ENCODE data around the gene GEMIN5. TPM values are rescaled to one million over a fixed set of nuclear protein-coding genes. Genes with fewer than 3 reads are reported as not detected.

GEMIN5 gene
- total RNA-seq, 1 donor from 2014 or later, result 12.5 TPM

DNA sequence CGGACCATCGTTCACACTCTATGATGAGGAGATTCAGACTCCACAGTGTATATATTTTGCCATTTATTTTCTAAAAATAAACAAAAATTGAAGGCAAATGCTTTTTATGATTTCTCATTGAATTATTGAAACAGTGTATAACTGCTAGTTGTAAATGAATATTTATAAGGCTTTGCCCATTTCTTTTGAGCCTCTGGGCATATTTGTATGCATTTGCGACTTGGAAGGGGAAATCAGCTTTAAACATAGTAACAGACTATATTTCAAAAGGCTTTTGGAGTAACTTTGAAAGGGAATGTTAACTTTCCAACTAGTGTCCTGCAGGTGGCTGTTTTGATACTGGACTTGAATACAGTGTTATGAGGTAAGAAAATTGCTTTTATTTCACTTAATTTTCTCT lies 28.9 kb upstream of the GEMIN5 start:
- H3K9me3 Mint-ChIP-seq (ENCODE audit: low read depth), result no peaks in the 10 kb centered on the region
- no peak for TF ChIP-seq CTCF (IDR thresholded peaks at IDR 0.05)
- no peak overlapping the region for H3K27ac Mint-ChIP-seq (ENCODE audit: unreplicated experiment)

DNA sequence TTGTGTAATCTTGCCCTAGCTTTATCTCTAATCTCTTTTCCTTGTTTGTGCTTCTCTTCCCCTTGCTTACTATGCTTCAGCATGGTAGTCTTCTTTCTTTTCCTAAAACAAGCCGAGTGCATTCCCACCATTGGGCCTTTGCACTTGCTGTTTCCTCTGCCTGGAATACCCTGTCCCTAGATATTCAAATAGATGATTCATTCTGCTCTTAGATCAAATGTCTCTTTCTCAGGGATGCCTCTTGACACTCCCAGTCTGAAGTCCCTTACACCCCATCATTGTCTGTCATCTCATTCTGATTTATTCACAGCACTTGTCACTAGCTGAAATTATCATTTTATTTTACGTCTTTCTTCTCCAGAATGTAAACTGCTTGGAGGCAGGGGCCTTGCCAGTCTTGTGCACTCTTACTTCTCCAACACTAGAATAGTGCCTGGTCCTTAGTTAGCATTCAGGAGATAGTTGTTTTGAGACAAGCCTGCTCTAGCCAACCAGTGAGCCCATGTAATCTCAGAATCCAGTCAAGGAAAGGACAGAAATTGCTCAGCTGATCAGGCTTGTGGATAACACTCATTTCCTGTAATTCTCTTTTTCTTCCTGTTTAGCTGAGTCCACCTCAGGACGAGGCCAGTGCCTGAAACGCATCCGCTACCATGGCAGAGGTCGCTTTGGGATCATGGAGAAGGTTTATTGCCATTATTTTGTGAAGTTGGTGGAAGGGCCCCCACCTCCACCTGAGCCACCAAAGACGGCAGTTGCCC lies 28.2 kb upstream of the GEMIN5 start:
- DNase-seq (ENCODE audit: low spot score), result no peak
- Mint-ChIP-seq H3K27ac (ENCODE audit: unreplicated experiment) (no peak overlapping the region), H3K27me3 (ENCODE audit: low read depth) (no peaks in the 10 kb centered on the region), H3K9me3 (ENCODE audit: low read depth) (no peaks in the 10 kb centered on the region), H3K4me3 (ENCODE audit: unreplicated experiment) (no peak overlapping the region), H3K4me1 (ENCODE audit: low read depth) (peaks cover 4% of the 10 kb centered on the region), H3K36me3 (ENCODE audit: low read depth) (peaks cover 7% of the 10 kb centered on the region)
- TF ChIP-seq CTCF (IDR thresholded peaks at IDR 0.05), result no peak

More for the DNA sequence above, 28.9 kb upstream of the GEMIN5 start:
- H3K4me3 Mint-ChIP-seq (ENCODE audit: unreplicated experiment), result no peak overlapping the region
- no peak for DNase-seq (ENCODE audit: low spot score)
- no peaks in the 10 kb centered on the region for H3K27me3 Mint-ChIP-seq (ENCODE audit: low read depth)
- peaks cover 7% of the 10 kb centered on the region for H3K36me3 Mint-ChIP-seq (ENCODE audit: low read depth)
- peaks cover 7% of the 10 kb centered on the region for H3K4me1 Mint-ChIP-seq (ENCODE audit: low read depth)

- TF ChIP-seq CTCF (IDR thresholded peaks at IDR 0.05), result no peak
- H3K9me3 Mint-ChIP-seq (ENCODE audit: low read depth), result no peaks in the 10 kb centered on the region
- peaks cover 3% of the 10 kb centered on the region for H3K4me1 Mint-ChIP-seq (ENCODE audit: low read depth)
- peaks cover 13% of the 10 kb centered on the region for H3K36me3 Mint-ChIP-seq (ENCODE audit: low read depth)
- DNase-seq (ENCODE audit: low spot score), result no peak
- H3K27me3 Mint-ChIP-seq (ENCODE audit: low read depth), result no peaks in the 10 kb centered on the region
- no peak overlapping the region for H3K4me3 Mint-ChIP-seq (ENCODE audit: unreplicated experiment)
- H3K27ac Mint-ChIP-seq (ENCODE audit: unreplicated experiment), result no peak overlapping the region
These were observed 24.5 kb upstream of the GEMIN5 start for GRCh38 chr5:154962494-154962893.

GRCh38 chr5:154956712-154957111 lies 18.7 kb upstream of the GEMIN5 start:
- Mint-ChIP-seq H3K36me3 (ENCODE audit: low read depth) (peaks cover 12% of the 10 kb centered on the region), H3K27ac (ENCODE audit: unreplicated experiment) (no peak overlapping the region), H3K9me3 (ENCODE audit: low read depth) (no peaks in the 10 kb centered on the region), H3K4me3 (ENCODE audit: unreplicated experiment) (no peak overlapping the region), H3K27me3 (ENCODE audit: low read depth) (no peaks in the 10 kb centered on the region), H3K4me1 (ENCODE audit: low read depth) (no peaks in the 10 kb centered on the region)
- no peak for DNase-seq (ENCODE audit: low spot score)
- no peak for TF ChIP-seq CTCF (IDR thresholded peaks at IDR 0.05)

DNA sequence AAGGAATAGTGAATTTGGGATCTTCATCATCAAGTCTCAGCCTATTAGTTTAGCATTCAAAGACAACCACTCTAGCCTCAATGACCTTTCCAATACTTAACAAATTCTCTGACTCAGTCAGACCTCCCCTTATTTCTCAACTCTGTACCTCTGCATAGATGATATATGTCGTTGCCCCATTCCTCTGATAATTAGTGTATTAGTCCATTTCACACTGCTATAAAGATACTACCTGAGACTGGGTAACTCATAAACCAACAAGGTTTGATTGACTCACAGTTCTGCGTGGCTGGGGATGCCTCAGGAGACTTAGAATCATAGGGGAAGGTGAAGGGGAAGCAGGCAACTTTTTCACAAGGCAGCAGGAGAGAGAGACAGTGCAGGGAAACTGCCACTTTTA lies 11.8 kb upstream of the GEMIN5 start:
- Mint-ChIP-seq H3K27ac (ENCODE audit: unreplicated experiment) (no peak overlapping the region), H3K27me3 (ENCODE audit: low read depth) (no peaks in the 10 kb centered on the region), H3K4me3 (ENCODE audit: unreplicated experiment) (no peak overlapping the region), H3K4me1 (ENCODE audit: low read depth) (no peaks in the 10 kb centered on the region), H3K36me3 (ENCODE audit: low read depth) (no peaks in the 10 kb centered on the region), H3K9me3 (ENCODE audit: low read depth) (no peaks in the 10 kb centered on the region)
- TF ChIP-seq CTCF (IDR thresholded peaks at IDR 0.05), result no peak
- no peak for DNase-seq (ENCODE audit: low spot score)

All from chondrocyte (in vitro differentiated cells).